Type B pancreatic cell (in vitro differentiated cells): ENCODE results near the gene CLEC1A. TPM values are rescaled to one million over a fixed set of nuclear protein-coding genes. Genes with fewer than 3 reads are reported as not detected.

ENCODE experiments used
- DNase-seq: peaks from one replicate; pipeline ENCODE4 v3.0.0; 2021; ENCODE audit warnings: mixed read lengths; ENCODE audit not compliant: unreplicated experiment; ENCODE audit errors: extremely low spot score
- H3K27ac Mint-ChIP-seq: 2 replicates; pipeline ENCODE4 v1.8.0; 2021; ENCODE audit warnings: mild to moderate bottlenecking, mixed read lengths
- H3K27me3 Mint-ChIP-seq: 2 replicates; pipeline ENCODE4 v1.8.0; 2021; ENCODE audit warnings: mixed read lengths
- H3K36me3 Mint-ChIP-seq: 2 replicates; pipeline ENCODE4 v1.8.0; 2021; ENCODE audit warnings: mixed read lengths
- H3K4me1 Mint-ChIP-seq: one replicate; pipeline ENCODE4 v1.8.0; 2021; ENCODE audit warnings: mixed read lengths; ENCODE audit not compliant: unreplicated experiment
- H3K4me3 Mint-ChIP-seq: 2 replicates; pipeline ENCODE4 v1.8.0; 2021; ENCODE audit warnings: mild to moderate bottlenecking, mixed read lengths
- H3K9me3 Mint-ChIP-seq: 2 replicates; pipeline ENCODE4 v1.8.0; 2021; ENCODE audit warnings: mixed read lengths
- total RNA-seq: library from RNA; stranded (reverse); gene quantifications from 2 replicates; pipeline ENCODE4 v1.2.1, GENCODE V29; 2021; ENCODE audit warnings: low replicate concordance
- TF ChIP-seq, protein P1 (sequence below): fragments of 200-600 bp; sonication (generic); conservative IDR thresholded peaks from 2 replicates; pipeline ENCODE4 v1.5.0; 2021; ENCODE audit warnings: antibody characterized with exemption, mild to moderate bottlenecking

CLEC1A gene
- total RNA-seq, 1 donor from 2014 or later, result 3.6 TPM

DNA sequence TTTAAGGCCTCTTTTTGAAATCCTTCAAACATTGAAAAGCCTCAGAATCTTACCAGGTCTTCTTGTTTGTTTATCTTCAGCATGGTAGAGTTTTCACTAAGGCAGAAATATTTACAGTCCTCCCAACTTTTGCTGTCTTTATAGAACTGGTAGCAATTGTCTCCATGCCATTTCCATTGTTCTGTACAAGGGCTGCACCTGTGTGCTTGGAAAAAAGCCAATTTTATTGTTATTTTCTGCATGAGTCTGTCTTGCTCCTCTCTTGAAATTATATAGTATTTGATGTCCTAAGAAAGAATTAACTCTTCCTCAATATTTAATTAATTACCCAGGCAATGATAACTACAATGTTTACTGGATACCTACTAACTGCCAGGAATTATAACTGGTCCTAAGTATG, 23.3 kb downstream of the CLEC1A start:
- Mint-ChIP-seq H3K4me1 (no peaks in the 10 kb centered on the region), H3K9me3 (no peaks in the 10 kb centered on the region), H3K27me3 (no peaks in the 10 kb centered on the region), H3K36me3 (peaks cover 6% of the 10 kb centered on the region), H3K27ac (no peak overlapping the region), H3K4me3 (no peak overlapping the region)
- TF ChIP-seq, protein P1, sequence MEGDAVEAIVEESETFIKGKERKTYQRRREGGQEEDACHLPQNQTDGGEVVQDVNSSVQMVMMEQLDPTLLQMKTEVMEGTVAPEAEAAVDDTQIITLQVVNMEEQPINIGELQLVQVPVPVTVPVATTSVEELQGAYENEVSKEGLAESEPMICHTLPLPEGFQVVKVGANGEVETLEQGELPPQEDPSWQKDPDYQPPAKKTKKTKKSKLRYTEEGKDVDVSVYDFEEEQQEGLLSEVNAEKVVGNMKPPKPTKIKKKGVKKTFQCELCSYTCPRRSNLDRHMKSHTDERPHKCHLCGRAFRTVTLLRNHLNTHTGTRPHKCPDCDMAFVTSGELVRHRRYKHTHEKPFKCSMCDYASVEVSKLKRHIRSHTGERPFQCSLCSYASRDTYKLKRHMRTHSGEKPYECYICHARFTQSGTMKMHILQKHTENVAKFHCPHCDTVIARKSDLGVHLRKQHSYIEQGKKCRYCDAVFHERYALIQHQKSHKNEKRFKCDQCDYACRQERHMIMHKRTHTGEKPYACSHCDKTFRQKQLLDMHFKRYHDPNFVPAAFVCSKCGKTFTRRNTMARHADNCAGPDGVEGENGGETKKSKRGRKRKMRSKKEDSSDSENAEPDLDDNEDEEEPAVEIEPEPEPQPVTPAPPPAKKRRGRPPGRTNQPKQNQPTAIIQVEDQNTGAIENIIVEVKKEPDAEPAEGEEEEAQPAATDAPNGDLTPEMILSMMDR, result no peak
- no peak for DNase-seq

DNA sequence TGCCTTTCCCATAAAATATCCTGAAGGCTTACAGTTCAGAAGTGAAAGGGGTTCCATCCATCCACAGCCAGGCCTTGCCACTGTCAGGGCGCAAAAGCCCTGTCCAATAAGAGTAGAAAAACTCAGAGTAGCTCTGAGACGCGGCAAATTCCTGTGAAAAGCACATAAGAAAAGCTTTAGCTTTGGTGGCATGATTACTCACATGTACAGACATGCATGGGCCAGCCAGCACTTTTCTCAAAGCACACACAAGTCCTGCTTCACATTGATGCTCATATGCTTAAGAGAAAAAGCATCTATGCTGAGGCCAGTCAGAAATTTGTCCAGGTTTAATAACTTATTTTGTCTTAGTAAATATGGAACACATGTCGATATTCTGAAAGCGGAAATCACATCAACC, 25.5 kb downstream of the CLEC1A start:
- Mint-ChIP-seq H3K4me3 (no peak overlapping the region), H3K4me1 (no peaks in the 10 kb centered on the region), H3K27me3 (no peaks in the 10 kb centered on the region), H3K36me3 (no peaks in the 10 kb centered on the region), H3K27ac (no peak overlapping the region), H3K9me3 (no peaks in the 10 kb centered on the region)
- TF ChIP-seq, protein P1, result no peak
- no peak for DNase-seq

DNA sequence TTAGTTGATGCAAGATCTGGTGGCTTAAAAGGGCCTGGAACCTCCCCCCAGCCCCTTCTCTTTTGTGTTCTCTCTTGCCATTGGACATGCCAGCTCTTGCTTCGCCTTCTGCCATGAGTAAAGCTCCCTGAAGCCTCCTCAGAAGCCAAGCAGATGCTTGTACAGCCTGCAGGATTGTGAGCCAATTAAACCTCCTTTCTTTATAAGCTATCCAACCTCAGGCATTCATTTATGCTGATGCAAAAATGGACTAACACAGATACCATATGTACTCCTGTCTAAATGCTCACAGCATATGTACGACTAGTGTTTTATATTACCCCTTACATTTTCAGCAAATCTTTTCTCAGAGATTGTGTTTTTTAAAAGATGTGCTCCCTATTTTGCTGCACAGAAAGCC, 26.7 kb downstream of the CLEC1A start:
- Mint-ChIP-seq H3K4me3 (no peak overlapping the region), H3K4me1 (no peaks in the 10 kb centered on the region), H3K9me3 (no peaks in the 10 kb centered on the region), H3K27ac (no peak overlapping the region), H3K36me3 (no peaks in the 10 kb centered on the region), H3K27me3 (no peaks in the 10 kb centered on the region)
- no peak for DNase-seq
- TF ChIP-seq, protein P1, result no peak

DNA sequence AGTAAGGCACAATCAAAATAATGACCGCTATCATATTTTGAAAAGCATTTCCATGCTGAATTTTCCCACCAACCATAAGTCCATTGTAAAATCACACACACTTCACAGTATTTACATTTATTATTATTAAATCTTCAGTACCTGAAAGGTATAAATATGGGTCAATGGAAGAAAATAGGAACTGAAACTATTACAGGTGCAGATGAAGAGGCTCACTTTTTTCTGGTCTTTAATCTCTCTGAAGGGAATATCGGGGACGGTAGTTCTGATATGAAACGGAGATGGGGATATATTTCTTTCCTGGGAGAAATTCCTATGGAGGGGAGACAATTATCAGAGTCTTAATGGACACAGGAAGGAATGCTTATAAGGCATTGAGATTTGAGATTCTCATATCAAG, 28.4 kb downstream of the CLEC1A start:
- no peak for DNase-seq
- Mint-ChIP-seq H3K27ac (no peak overlapping the region), H3K4me3 (no peak overlapping the region), H3K36me3 (no peaks in the 10 kb centered on the region), H3K27me3 (no peaks in the 10 kb centered on the region), H3K9me3 (no peaks in the 10 kb centered on the region), H3K4me1 (no peaks in the 10 kb centered on the region)
- TF ChIP-seq, protein P1, result no peak

DNA sequence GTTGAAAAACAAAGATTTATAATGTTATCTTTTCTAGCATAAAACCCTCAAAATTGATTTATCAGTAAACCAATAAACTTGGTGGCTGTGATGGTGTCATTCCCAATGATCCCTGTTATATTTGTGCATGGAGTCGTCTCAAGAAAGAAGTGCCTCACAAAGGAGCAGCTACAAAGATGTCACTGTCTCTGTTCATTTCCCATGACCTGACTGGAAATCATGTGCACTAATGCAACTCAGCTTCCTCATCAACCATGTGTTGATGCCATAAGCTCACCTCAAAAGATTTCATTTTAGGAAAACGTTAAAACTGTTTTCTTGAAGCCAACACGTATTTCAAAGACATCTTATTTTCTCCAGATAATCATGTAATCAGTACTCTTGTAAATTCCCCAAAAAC, 28.8 kb downstream of the CLEC1A start:
- Mint-ChIP-seq H3K4me1 (no peaks in the 10 kb centered on the region), H3K27me3 (no peaks in the 10 kb centered on the region), H3K27ac (no peak overlapping the region), H3K9me3 (no peaks in the 10 kb centered on the region), H3K4me3 (no peak overlapping the region), H3K36me3 (no peaks in the 10 kb centered on the region)
- no peak for DNase-seq
- TF ChIP-seq, protein P1, result no peak

DNA sequence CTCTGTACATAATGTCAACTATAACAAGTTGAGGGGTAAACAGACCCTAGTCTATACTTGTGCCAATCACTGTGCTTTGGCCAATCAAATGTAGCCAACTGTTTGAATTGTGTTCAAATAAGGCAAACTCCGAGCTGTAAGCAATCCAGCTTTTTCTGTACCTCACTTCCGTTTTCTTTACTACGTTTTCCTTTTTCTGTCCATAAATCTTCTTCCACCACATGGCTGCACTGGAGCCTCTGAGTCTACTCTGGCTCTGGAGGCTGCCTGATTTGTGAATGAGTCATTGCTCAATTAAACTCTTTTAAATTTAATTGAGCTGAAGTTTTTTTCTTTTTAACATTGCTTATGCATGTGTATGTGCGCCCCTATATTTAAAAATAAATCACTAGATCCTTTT, 29.7 kb downstream of the CLEC1A start:
- H3K27me3 Mint-ChIP-seq, result no peaks in the 10 kb centered on the region
- TF ChIP-seq, protein P1, result no peak
- H3K9me3 Mint-ChIP-seq, result no peaks in the 10 kb centered on the region
- H3K4me3 Mint-ChIP-seq, result no peak overlapping the region
- no peaks in the 10 kb centered on the region for H3K4me1 Mint-ChIP-seq
- no peaks in the 10 kb centered on the region for H3K36me3 Mint-ChIP-seq
- no peak overlapping the region for H3K27ac Mint-ChIP-seq
- no peak for DNase-seq
